Measurements from ENCODE around the gene JUP.

GRCh38 chr17:41785091-41785858 is 1.2 kb downstream of the JUP start:
- TF ChIP-seq POLR2AphosphoS5 (IDR thresholded peaks at IDR 0.05) = no peak
- TF ChIP-seq, protein P1, sequence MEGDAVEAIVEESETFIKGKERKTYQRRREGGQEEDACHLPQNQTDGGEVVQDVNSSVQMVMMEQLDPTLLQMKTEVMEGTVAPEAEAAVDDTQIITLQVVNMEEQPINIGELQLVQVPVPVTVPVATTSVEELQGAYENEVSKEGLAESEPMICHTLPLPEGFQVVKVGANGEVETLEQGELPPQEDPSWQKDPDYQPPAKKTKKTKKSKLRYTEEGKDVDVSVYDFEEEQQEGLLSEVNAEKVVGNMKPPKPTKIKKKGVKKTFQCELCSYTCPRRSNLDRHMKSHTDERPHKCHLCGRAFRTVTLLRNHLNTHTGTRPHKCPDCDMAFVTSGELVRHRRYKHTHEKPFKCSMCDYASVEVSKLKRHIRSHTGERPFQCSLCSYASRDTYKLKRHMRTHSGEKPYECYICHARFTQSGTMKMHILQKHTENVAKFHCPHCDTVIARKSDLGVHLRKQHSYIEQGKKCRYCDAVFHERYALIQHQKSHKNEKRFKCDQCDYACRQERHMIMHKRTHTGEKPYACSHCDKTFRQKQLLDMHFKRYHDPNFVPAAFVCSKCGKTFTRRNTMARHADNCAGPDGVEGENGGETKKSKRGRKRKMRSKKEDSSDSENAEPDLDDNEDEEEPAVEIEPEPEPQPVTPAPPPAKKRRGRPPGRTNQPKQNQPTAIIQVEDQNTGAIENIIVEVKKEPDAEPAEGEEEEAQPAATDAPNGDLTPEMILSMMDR (IDR thresholded peaks at IDR 0.05) = no peak
- no peak for TF ChIP-seq EP300 (IDR thresholded peaks at IDR 0.05)

Measured in stomach (tissue), 4 donors.